ENCODE data around the gene SNAPC5.

DNA sequence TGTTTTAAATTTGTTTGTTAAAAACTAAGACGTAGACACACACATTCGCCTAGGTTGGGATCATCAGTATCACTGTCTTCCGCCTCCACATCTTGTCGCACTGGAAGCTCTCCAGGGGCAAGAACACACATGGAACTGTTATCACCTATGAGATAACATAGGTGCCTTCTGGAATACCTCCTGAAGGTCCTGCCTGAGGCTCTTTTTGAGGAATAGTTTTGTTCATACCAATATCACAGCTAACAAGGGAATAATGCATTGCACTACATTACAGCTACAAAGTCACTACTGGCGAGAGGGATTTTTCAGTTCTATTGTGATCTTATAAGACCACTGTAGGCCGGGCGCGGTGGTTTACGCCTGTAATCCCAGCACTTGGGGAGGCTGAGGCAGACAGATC, 37.5 kb upstream of the SNAPC5 start:
- TF ChIP-seq SRF (IDR thresholded peaks at IDR 0.05; ENCODE audit: low read depth, low read length) (no peak), RAD21 (CRISPR knock-in tag; IDR thresholded peaks at IDR 0.05) (no peak), ZNF431 (CRISPR knock-in tag; IDR thresholded peaks at IDR 0.05; ENCODE audit: borderline replicate concordance, low read depth) (no peak), NONO (IDR thresholded peaks at IDR 0.05) (no peak), NONO (CRISPR knock-in tag; conservative IDR thresholded peaks at IDR 0.05) (no peak), POLR2A (IDR thresholded peaks at IDR 0.05; ENCODE audit: insufficient read depth in 1 of 2, low read depth in 2 of 2, low read length in 2 of 2) (no peak), SMAD3 (CRISPR knock-in tag; IDR thresholded peaks at IDR 0.05) (no peak), HCFC1 (IDR thresholded peaks at IDR 0.05; ENCODE audit: low read depth, low read length) (no peak), BRCA1 (CRISPR knock-in tag; IDR thresholded peaks at IDR 0.05) (no peak)
- TF ChIP-seq, protein P1, sequence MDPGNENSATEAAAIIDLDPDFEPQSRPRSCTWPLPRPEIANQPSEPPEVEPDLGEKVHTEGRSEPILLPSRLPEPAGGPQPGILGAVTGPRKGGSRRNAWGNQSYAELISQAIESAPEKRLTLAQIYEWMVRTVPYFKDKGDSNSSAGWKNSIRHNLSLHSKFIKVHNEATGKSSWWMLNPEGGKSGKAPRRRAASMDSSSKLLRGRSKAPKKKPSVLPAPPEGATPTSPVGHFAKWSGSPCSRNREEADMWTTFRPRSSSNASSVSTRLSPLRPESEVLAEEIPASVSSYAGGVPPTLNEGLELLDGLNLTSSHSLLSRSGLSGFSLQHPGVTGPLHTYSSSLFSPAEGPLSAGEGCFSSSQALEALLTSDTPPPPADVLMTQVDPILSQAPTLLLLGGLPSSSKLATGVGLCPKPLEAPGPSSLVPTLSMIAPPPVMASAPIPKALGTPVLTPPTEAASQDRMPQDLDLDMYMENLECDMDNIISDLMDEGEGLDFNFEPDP (CRISPR knock-in tag; conservative IDR thresholded peaks at IDR 0.05), result no peak

Data from HepG2 (cell line).